ENCODE data around the gene POLR2I.

GRCh38 chr19:36113425-36113824, 1.2 kb downstream of the POLR2I start:
- no peak for TF ChIP-seq EZH2 (IDR thresholded peaks at IDR 0.05)
- TF ChIP-seq POLR2AphosphoS5 (IDR thresholded peaks at IDR 0.05; ENCODE audit: borderline replicate concordance, low read depth, low read length) = no peak
- TF ChIP-seq FOXP2 (optimal IDR thresholded peaks at IDR 0.05; ENCODE audit: control extremely low read depth, extremely low read length, insufficient read depth) = no peak
